ENCODE data around the gene CFAP43.

The CFAP43 gene

GRCh38 chr10:104264783-104265182 lies 32.6 kb upstream of the CFAP43 start:
- no peak for TF ChIP-seq CTCF (IDR thresholded peaks at IDR 0.05; ENCODE audit: low read depth, low read length)
- no peak for DNase-seq (ENCODE audit: low read depth in 2 of 2)
- no peak overlapping the region for H3K4me3 ChIP-seq (replicated peaks in 1 of 2; ENCODE audit: low read depth in 2 of 2, low read length in 2 of 2)

- no peak overlapping the region for H3K4me3 ChIP-seq (replicated peaks in 1 of 2; ENCODE audit: low read depth in 2 of 2, low read length in 2 of 2)
- TF ChIP-seq CTCF (IDR thresholded peaks at IDR 0.05; ENCODE audit: low read depth, low read length) = no peak
- peak in 1 of 2 donors; percentile 32 for DNase-seq (ENCODE audit: low read depth in 2 of 2)
Measured at GRCh38 chr10:104262055-104262454, 29.9 kb upstream of the CFAP43 start.

- peak; percentile 75 to 86 for DNase-seq (ENCODE audit: low read depth in 2 of 2)
- TF ChIP-seq CTCF (IDR thresholded peaks at IDR 0.05; ENCODE audit: low read depth, low read length) = no peak
- no peak overlapping the region for H3K4me3 ChIP-seq (replicated peaks in 1 of 2; ENCODE audit: low read depth in 2 of 2, low read length in 2 of 2)
Measured at GRCh38 chr10:104260775-104261115, 28.6 kb upstream of the CFAP43 start.

- peak; percentile 62 to 71 for DNase-seq (ENCODE audit: low read depth in 2 of 2)
- TF ChIP-seq CTCF (IDR thresholded peaks at IDR 0.05; ENCODE audit: low read depth, low read length) = no peak
- H3K4me3 ChIP-seq (replicated peaks in 1 of 2; ENCODE audit: low read depth in 2 of 2, low read length in 2 of 2) = no peak overlapping the region
Measured at GRCh38 chr10:104259999-104260774, 28.0 kb upstream of the CFAP43 start.

- DNase-seq (ENCODE audit: low read depth in 2 of 2) = no peak
- H3K4me3 ChIP-seq (replicated peaks in 1 of 2; ENCODE audit: low read depth in 2 of 2, low read length in 2 of 2) = no peak overlapping the region
- no peak for TF ChIP-seq CTCF (IDR thresholded peaks at IDR 0.05; ENCODE audit: low read depth, low read length)
Measured at GRCh38 chr10:104259456-104259855, 27.3 kb upstream of the CFAP43 start.

GRCh38 chr10:104258209-104258608 lies 26.0 kb upstream of the CFAP43 start:
- DNase-seq (ENCODE audit: low read depth in 2 of 2) = no peak
- no peak for TF ChIP-seq CTCF (IDR thresholded peaks at IDR 0.05; ENCODE audit: low read depth, low read length)
- no peak overlapping the region for H3K4me3 ChIP-seq (replicated peaks in 1 of 2; ENCODE audit: low read depth in 2 of 2, low read length in 2 of 2)

GRCh38 chr10:104257235-104257634 lies 25.1 kb upstream of the CFAP43 start:
- no peak for TF ChIP-seq CTCF (IDR thresholded peaks at IDR 0.05; ENCODE audit: low read depth, low read length)
- H3K4me3 ChIP-seq (replicated peaks in 1 of 2; ENCODE audit: low read depth in 2 of 2, low read length in 2 of 2) = peak overlapping the region in 1 of 2 donors; percentile 79
- no peak for DNase-seq (ENCODE audit: low read depth in 2 of 2)
